ENCODE data around the gene LDLR.

GRCh38 chr19:11100049-11100448 lies 10.8 kb downstream of the LDLR start:
- TF ChIP-seq CTCF (conservative IDR thresholded peaks at IDR 0.05; ENCODE audit: low read depth, low read length) (no peak), EZH2 (IDR thresholded peaks at IDR 0.05; ENCODE audit: borderline replicate concordance, low read depth, low read length, poor library complexity, severe bottlenecking) (no peak)

Measured in A673 (cell line).